Caki2 (cell line): Measurements from ENCODE around the gene FXYD6. TPM values are rescaled to one million over a fixed set of nuclear protein-coding genes. Genes with fewer than 3 reads are reported as not detected.
"Not testable (repeated sequence)": the region's sequence is repeated elsewhere in the genome, so short reads cannot be mapped to it uniquely, and the experiment has no call there.

ENCODE experiments used
- DNase-seq: peaks from one replicate; pipeline ENCODE4 v3.0.0-alpha.2; 2015; ENCODE audit warnings: low read depth
- in situ Hi-C: cut with HindIII; loops from 2 replicates; pipeline ENCODE4 v1.10.0; 2016; ENCODE audit warnings: low sequenced_read_pairs, low pct_unique_long_range_greater_than_20kb, mixed read lengths
- total RNA-seq: library from RNA; depleted of rRNA; stranded (reverse); fragments of >200 nt; shearing (Covaris generic); gene quantifications from 2 replicates; pipeline ENCODE4 v1.2.3, GENCODE V29; 2014; ENCODE audit warnings: low replicate concordance; rRNA removed

FXYD6 gene
- total RNA-seq: not detected in 2 replicates

GRCh38 chr11:117876341-117877119 is at the start of gene FXYD6:
Gene FXYD6, minus strand, starts transcription at chr11:117876658. Its CDS starts 33,882 bp downstream, at chr11:117842776.
- in situ Hi-C loops: no loop called here
- no peak for DNase-seq

DNA sequence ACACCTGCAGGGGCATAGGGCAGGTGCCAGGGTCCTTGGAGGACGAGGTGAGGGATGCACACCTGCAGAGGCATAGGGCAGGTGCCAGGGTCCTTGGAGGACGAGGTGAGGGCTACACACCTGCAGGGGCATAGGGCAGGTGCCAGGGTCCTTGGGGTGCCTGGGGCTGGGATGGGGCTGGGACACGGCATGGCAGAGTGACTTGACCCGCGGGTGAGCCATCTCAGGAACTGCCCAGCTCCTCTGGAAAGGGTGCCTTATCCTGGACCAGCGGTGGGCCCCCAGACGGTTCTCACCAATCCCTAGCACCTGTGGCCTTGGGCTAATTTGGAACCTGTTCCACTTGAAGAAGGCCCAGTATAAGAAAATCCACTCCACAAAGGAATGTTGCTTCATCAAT is 49.7 kb upstream of the FXYD6 start:
- DNase-seq, in situ Hi-C loops: not testable (repeated sequence)

GRCh38 chr11:117925198-117925925 is 48.9 kb upstream of the FXYD6 start:
- in situ Hi-C loops: no loop called here
- DNase-seq: no peak

DNA sequence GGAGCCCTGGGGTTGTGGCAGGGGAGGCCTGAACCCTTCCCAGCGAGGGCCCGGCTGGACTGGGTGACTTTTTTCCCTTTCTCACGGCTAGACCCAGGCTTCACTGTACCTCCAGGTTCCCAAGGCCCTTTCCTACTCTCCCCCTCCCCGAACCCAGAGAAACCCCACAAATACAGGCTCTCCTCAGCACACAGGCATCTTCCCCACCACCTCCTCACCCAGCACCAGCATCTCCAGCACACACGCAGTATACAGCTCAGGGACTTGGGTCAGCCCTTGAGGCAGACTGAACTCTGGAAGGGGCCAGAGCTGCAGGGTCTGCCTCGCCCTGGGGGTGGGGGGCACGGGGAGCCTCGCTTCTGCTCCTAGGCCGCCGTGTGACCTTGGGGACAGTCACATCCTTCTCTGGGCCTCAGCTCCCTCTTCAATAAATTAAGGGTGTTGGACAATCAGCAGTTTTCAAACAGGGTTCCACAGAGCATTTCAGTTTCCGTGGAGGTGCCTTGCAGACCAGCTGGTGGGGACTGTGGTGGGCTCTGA is 48.2 kb upstream of the FXYD6 start:
- no peak for DNase-seq
- in situ Hi-C loops: no loop called here

- in situ Hi-C loops: no loop called here
Measured at GRCh38 chr11:117923773-117924172, 47.3 kb upstream of the FXYD6 start.

DNA sequence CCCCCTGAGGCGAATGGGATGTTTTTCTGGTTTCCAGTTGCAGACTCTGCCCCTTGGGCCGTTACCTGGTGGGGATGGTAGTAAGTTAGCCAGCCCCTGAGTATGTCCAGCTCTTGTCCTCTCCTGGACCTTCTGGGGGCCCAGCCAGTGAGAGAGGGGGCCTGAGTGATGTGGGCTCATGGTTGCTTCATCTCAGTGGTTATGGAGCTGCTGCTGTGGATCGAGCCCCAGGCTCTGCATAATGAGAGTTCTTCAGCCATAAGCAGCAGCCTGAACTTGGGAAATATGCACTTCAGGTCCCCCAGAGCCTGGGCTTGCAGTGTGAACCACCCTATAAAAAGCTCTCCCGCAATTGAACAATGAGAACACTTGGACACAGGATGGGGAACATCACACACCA is 46.8 kb upstream of the FXYD6 start:
- DNase-seq: no peak
- in situ Hi-C loops: no loop called here

More at GRCh38 chr11:117923773-117924172, 47.3 kb upstream of the FXYD6 start:
- DNase-seq: no peak

GRCh38 chr11:117921893-117922292 is 45.4 kb upstream of the FXYD6 start:
- in situ Hi-C loops: no loop called here
- DNase-seq: no peak

DNA sequence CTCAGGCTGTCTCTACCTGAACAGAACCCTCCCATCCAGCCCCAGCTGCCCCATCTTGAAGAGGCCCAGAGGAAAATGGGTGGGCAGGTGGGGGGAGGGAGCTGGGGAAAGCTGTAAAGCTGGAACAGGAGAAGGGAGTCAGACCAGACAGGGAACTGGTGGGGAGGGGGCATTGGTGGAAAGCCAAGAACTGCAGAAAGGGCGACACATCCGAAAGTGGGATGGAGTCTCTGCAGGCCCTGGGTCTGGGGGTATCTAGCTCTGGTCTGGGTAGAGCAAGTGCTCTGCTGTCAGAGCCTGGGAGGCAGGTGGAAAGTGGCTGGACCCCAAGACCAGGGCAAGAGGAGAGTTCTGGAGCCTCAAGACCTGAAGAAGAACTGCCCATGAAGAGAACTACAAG is 45.0 kb upstream of the FXYD6 start:
- in situ Hi-C loops: no loop called here
- no peak for DNase-seq

DNA sequence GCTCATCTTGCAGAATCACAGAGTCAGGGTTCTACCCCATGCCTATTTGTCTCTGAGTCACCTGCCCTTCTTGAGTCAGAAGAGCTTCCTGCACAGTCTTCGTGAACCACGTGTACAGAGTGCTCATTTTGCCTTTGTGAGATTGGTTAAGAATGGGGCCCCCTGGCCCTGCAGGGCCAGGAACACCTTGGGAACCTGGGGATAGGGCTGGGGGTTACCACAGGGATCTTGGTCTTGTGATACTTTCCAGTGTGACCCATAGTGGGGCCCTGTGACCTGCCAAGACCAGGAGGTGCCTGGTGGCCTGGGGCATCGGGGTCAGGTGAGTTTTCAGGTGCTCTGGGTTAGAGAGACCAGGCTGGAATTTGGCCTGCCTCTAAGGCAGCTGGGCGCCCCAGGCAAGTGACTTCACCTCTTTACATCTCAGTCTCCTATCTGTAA is 43.3 kb upstream of the FXYD6 start:
- in situ Hi-C loops: no loop called here
- DNase-seq: no peak

DNA sequence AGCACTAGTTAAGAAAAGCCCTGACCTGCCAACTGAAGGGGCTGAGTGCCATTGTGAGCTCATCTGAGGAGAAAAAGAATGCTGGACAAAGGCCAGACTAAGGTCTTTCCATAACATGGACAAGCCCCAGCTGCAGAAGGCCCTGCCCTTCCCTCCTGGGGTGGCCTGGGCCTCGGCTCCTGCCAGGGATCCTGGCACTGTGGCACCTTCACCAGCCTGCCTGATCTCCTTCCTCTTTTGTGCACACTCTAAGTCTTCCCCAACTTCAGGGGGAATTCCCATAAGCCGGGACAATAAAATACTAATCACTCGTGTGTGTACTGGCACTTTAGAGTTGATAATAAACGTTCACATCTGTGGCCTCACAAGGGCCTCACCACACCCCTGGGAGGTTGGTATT is 42.9 kb upstream of the FXYD6 start:
- in situ Hi-C loops: no loop called here
- no peak for DNase-seq

GRCh38 chr11:117918366-117919255 is 42.2 kb upstream of the FXYD6 start:
- DNase-seq: no peak
- in situ Hi-C loops: no loop called here

- in situ Hi-C loops: no loop called here
- DNase-seq: no peak
Measured at GRCh38 chr11:117917591-117918151, 41.2 kb upstream of the FXYD6 start.

GRCh38 chr11:117916956-117917355 is 40.5 kb upstream of the FXYD6 start:
- in situ Hi-C loops: no loop called here
- DNase-seq: no peak

- no peak for DNase-seq
- in situ Hi-C loops: no loop called here
Measured at GRCh38 chr11:117915672-117916235, 39.3 kb upstream of the FXYD6 start.

GRCh38 chr11:117914991-117915618 is 38.6 kb upstream of the FXYD6 start:
- no peak for DNase-seq
- in situ Hi-C loops: no loop called here

- in situ Hi-C loops: no loop called here
- no peak for DNase-seq
Measured at GRCh38 chr11:117914398-117914761, 37.9 kb upstream of the FXYD6 start.

- in situ Hi-C loops: no loop called here
- DNase-seq: no peak
Measured at GRCh38 chr11:117913736-117914397, 37.4 kb upstream of the FXYD6 start.
